GM12872 (cell line): ENCODE results near the gene TRAK1.

ENCODE experiments used
- TF ChIP-seq, protein P1 (sequence below): IDR thresholded peaks from 3 replicates; pipeline ENCODE4 v1.5.1; 2011; ENCODE audit warnings: low read depth, mild to moderate bottlenecking, low read length, moderate library complexity; ENCODE audit not compliant: insufficient read depth

TRAK1 gene

DNA sequence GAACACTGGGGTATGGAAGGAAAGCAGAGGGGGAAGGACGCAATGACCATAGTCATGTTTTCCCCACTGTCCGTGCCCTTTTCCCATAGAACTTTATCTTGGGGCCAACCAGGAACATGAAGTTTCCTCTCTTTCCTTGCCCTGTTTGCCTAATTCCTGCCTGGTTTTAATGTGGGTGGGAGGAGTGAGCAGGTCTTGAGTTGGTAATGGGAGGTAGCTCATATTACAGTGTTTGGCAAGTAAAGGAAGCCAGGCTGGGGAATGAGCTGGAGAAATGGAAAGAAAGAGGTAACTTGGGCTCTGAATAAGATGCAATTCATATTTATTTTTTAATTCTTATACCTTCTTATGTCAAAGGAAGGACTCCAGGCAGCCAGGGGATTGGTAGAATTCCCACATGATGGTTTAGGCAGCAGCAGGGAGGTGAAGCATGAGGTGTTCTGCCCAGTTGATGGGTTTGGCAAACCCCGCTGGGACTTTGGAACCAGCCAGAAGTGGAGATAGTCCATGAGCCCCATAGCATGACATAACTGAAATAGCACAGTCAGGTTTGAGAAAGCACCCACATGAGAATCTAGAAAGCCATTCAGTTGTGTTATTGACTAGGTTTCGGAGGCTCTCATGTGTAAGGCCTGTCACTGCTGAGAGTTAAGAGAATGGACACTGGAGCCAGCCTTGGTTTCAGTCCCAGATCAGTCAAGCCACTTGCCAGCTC, 114.8 kb downstream of the TRAK1 start:
- TF ChIP-seq, protein P1, sequence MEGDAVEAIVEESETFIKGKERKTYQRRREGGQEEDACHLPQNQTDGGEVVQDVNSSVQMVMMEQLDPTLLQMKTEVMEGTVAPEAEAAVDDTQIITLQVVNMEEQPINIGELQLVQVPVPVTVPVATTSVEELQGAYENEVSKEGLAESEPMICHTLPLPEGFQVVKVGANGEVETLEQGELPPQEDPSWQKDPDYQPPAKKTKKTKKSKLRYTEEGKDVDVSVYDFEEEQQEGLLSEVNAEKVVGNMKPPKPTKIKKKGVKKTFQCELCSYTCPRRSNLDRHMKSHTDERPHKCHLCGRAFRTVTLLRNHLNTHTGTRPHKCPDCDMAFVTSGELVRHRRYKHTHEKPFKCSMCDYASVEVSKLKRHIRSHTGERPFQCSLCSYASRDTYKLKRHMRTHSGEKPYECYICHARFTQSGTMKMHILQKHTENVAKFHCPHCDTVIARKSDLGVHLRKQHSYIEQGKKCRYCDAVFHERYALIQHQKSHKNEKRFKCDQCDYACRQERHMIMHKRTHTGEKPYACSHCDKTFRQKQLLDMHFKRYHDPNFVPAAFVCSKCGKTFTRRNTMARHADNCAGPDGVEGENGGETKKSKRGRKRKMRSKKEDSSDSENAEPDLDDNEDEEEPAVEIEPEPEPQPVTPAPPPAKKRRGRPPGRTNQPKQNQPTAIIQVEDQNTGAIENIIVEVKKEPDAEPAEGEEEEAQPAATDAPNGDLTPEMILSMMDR: no peak

GRCh38 chr3:42209917-42210316, 118.8 kb downstream of the TRAK1 start:
- TF ChIP-seq, protein P1: no peak

GRCh38 chr3:42210726-42211125, 119.6 kb downstream of the TRAK1 start:
- TF ChIP-seq, protein P1: no peak

- TF ChIP-seq, protein P1: no peak
Observed at GRCh38 chr3:42213417-42213816, 122.3 kb downstream of the TRAK1 start.

DNA sequence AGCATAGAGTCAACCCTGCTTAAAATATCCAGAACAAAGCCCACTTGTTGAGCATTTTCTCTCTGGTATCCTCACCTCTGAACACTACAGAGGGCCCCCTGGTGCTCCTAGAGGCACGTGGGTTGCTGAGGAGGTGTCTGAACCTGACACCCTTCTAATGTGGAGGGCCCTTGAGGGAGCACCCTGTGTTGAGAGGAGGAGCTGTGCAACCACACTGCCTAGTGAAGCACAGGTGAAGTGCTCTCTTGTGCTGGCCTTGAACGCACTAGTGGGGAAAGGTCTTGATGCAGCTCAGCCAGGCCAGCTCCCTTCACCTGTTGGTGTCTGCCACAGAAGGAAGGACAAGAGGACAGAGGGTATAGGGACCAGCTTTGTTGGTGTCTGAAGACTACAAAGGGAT, 122.9 kb downstream of the TRAK1 start:
- TF ChIP-seq, protein P1: no peak

DNA sequence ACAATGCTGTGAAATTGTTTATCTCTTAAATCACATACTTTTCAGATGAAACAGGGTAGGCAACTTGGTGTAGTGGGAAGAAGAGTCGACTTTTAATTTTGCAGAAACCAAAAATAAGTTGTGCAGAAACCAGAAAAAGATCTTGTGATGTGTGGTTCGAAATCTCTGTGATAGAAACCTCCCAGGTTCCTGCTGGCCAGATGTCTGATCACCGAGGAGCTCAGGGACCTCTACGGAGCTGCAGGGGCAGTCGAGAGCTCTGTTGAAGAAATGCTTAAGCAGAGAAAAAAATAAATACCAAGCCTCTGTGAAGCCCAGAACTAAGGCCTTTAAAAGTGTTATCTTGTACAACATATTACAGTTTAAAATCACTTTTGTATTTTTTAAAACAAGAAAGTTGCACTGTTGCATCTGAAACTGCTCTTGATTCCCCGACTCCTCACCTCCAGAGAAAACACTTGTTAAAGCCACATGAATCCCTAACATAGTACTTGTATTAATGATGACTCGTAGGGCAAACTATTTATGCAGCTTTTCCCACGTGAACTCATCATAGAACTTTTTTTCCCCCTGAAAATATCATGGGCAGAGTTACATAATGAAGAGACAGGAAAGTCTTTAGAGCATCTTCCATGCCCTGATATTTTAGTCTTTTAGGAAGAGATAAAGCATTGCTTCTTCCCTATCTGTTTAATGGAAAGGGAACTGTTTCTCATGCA, 123.6 kb downstream of the TRAK1 start:
- TF ChIP-seq, protein P1: 0 out of 3 replicates have a peak, but pooled peaks have one; percentile 17

- TF ChIP-seq, protein P1: no peak
Observed at GRCh38 chr3:42216302-42216701, 125.1 kb downstream of the TRAK1 start.
